Caco-2 (cell line): ENCODE results near the gene MED25. TPM values are rescaled to one million over a fixed set of nuclear protein-coding genes. Genes with fewer than 3 reads are reported as not detected.

Source experiments
- Bru-seq: library from RNA; stranded (reverse); fragments of 400-500 nt; gene quantifications from one replicate; lab custom pipeline; 2021; lab: Mats Ljungman, UMichigan
- BruChase-seq, 2 experiments: library from RNA; stranded (reverse); fragments of 400-500 nt; gene quantifications; one replicate each; lab custom pipeline; 2021; lab: Mats Ljungman, UMichigan
- BruUV-seq: library from RNA; stranded (reverse); fragments of 400-500 nt; replicated peaks from 2 replicates; lab custom pipeline; 2021; lab: Mats Ljungman, UMichigan
- CTCF ChIA-PET: fragments of 300-600 bp; sonication (Branson Sonifier 250); formaldehyde crosslinking; loops from one replicate; lab custom pipeline; 2022; ENCODE audit warnings: antibody characterized with exemption; lab: Charles Lee
- POLR2A ChIA-PET: fragments of 300-600 bp; sonication (Branson Sonifier 250); formaldehyde crosslinking; loops from one replicate; lab custom pipeline; 2022; ENCODE audit warnings: antibody characterized with exemption; lab: Charles Lee
- DNase-seq, 2 experiments: peaks; one replicate each; pipeline versions ENCODE4 v3.0.0 to v3.0.0-alpha.2; 2020 to 2022
- H3K27me3 ChIP-seq: replicated peaks from 2 replicates; pipeline ENCODE4 v1.6.0; 2011; ENCODE audit warnings: low read length; ENCODE audit not compliant: control insufficient read depth, insufficient read depth
- H3K36me3 ChIP-seq: 2 replicates; pipeline ENCODE4 v1.5.1; 2011; ENCODE audit warnings: low read length; ENCODE audit not compliant: control insufficient read depth, insufficient read depth
- H3K4me1 ChIP-seq: fragments of 250-450 bp; sonication (Bioruptor Pico); 2 replicates; pipeline ENCODE4 v1.5.1; 2020; ENCODE audit warnings: mild to moderate bottlenecking
- H3K4me3 ChIP-seq: 2 replicates; pipeline ENCODE4 v1.5.1; 2011; ENCODE audit warnings: low read depth, mild to moderate bottlenecking, control low read depth, low read length
- H3K9me3 ChIP-seq: fragments of 250-450 bp; sonication (Bioruptor Pico); 2 replicates; pipeline ENCODE4 v1.5.1; 2020; ENCODE audit warnings: mild to moderate bottlenecking, moderate library complexity
- H3K27ac Mint-ChIP-seq: one replicate; pipeline ENCODE4 v1.8.0; 2022; ENCODE audit warnings: mixed read lengths; ENCODE audit not compliant: unreplicated experiment
- H3K27me3 Mint-ChIP-seq: one replicate; pipeline ENCODE4 v1.8.0; 2022; ENCODE audit warnings: mixed read lengths; ENCODE audit not compliant: insufficient read depth, unreplicated experiment
- H3K36me3 Mint-ChIP-seq: one replicate; pipeline ENCODE4 v1.8.0; 2022; ENCODE audit warnings: mild to moderate bottlenecking, mixed read lengths; ENCODE audit not compliant: insufficient read depth, unreplicated experiment
- H3K4me1 Mint-ChIP-seq: one replicate; pipeline ENCODE4 v1.8.0; 2022; ENCODE audit warnings: low read depth, mixed read lengths; ENCODE audit not compliant: unreplicated experiment
- H3K4me3 Mint-ChIP-seq: one replicate; pipeline ENCODE4 v1.8.0; 2022; ENCODE audit warnings: mild to moderate bottlenecking, moderate library complexity, mixed read lengths; ENCODE audit not compliant: unreplicated experiment
- H3K9me3 Mint-ChIP-seq: one replicate; pipeline ENCODE4 v1.8.0; 2022; ENCODE audit warnings: mixed read lengths; ENCODE audit not compliant: unreplicated experiment
- intact Hi-C: fragments of 100-400 bp; cut with micrococcal nuclease; formaldehyde crosslinking; loops from one replicate; pipeline ENCODE4 v1.10.0; 2022; ENCODE audit not compliant: unreplicated experiment
- long read RNA-seq: library from polyadenylated mRNA; stranded (forward); transcript quantifications from one replicate; pipeline ENCODE4 v2.0.0, GENCODE V29; 2022
- total RNA-seq: library from RNA; stranded (reverse); gene quantifications from 2 replicates; pipeline ENCODE4 v1.2.3, GENCODE V29; 2022
- TF ChIP-seq, protein P1 (sequence below), 2 experiments: fragments of 200-600 bp in 1 of 2; IDR thresholded peaks; 1 replicate in 1 of 2; 2 replicates in 1 of 2; pipeline versions ENCODE4 v1.5.1 to v1.8.0; 2011 to 2022; ENCODE audit warnings: antibody characterized with exemption in 1 of 2, control low read depth in 1 of 2, inconsistent platforms in 1 of 2, low read depth in 1 of 2, low read length in 1 of 2, mild to moderate bottlenecking in 1 of 2, moderate library complexity in 1 of 2; ENCODE audit not compliant: insufficient read depth in 1 of 2, severe bottlenecking in 1 of 2, unreplicated experiment in 1 of 2

MED25 gene
- total RNA-seq (102 and 104 TPM in 2 replicates), Bru-seq, nascent RNA (percentile 66 among the genes with signal in this experiment), BruChase-seq, experiment 1, labeled RNA remaining after a 2-hour chase (percentile 74 among the genes with signal in this experiment), BruChase-seq, experiment 2, labeled RNA remaining after a 6-hour chase (percentile 75 among the genes with signal in this experiment)
- long read RNA-seq, transcript MED25-201 (18 exons, 2,332 nt): major isoform, 26 of 113 reads
- long read RNA-seq, partial matches to known transcripts: 66 of 113 reads
- long read RNA-seq, other reads (novel, unspliced or antisense): 20 of 113 reads

DNA sequence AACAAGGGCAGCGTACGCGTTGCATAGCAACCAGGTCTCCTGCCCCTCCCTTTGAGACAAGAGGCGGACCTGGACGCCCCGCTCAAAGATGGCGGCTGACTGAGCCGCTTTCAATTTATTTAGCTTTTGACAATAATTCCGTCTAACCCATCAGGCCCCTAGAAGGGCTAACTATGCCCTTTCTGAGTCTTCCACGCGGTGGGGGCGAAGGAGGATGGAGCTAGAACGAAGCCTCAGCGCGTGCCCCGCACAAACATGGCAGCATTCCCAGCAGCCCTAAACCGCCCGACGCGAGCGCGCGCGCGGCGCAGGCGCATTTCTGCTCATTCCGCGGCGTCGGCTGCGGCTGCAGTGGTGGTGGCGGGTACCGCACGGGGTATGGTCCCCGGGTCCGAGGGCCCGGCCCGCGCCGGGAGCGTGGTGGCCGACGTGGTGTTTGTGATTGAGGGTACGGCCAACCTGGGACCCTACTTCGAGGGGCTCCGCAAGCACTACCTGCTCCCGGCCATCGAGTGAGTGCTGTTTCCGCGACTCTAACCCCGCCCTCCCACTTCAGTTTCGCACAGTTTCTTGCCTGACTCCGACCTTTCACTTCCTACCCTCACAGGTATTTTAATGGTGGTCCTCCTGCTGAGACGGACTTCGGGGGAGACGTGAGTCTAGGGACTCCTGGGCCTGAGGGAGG lies at the start of gene MED25:
MED25 (plus strand) TSS at position 326 of the 685 bp plus-strand sequence; CDS start at position 379, 53 bp downstream.
- H3K36me3 ChIP-seq: peaks cover 4% of the 10 kb centered on the region
- DNase-seq: peak; percentile 87 to 93
- ChIA-PET CTCF (interaction anchor here (0.8 to 1.1 kb wide), 2 partner anchors 72 to 86 kb away, joined by 3 read pairs; no protein-coding TSS in a partner anchor), POLR2A (interaction anchor here (0.6 to 0.9 kb wide), 5 partner anchors 17 to 485 kb away, joined by 3 to 10 read pairs (median 4); partner anchors contain the start of genes AP2A1, PTOV1 and RRAS)
- no peaks in the 10 kb centered on the region for H3K27me3 ChIP-seq
- TF ChIP-seq, protein P1, sequence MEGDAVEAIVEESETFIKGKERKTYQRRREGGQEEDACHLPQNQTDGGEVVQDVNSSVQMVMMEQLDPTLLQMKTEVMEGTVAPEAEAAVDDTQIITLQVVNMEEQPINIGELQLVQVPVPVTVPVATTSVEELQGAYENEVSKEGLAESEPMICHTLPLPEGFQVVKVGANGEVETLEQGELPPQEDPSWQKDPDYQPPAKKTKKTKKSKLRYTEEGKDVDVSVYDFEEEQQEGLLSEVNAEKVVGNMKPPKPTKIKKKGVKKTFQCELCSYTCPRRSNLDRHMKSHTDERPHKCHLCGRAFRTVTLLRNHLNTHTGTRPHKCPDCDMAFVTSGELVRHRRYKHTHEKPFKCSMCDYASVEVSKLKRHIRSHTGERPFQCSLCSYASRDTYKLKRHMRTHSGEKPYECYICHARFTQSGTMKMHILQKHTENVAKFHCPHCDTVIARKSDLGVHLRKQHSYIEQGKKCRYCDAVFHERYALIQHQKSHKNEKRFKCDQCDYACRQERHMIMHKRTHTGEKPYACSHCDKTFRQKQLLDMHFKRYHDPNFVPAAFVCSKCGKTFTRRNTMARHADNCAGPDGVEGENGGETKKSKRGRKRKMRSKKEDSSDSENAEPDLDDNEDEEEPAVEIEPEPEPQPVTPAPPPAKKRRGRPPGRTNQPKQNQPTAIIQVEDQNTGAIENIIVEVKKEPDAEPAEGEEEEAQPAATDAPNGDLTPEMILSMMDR (IDR thresholded peaks at IDR 0.05; ENCODE audit: insufficient read depth in 1 of 2, low read depth in 1 of 2, low read length in 1 of 2, severe bottlenecking in 1 of 2, unreplicated experiment in 1 of 2): peak; percentile 2 to 48
- no peaks in the 10 kb centered on the region for H3K9me3 ChIP-seq
- no peaks in the 10 kb centered on the region for H3K27me3 Mint-ChIP-seq
- H3K9me3 Mint-ChIP-seq: no peaks in the 10 kb centered on the region
- H3K4me1 ChIP-seq: no peaks in the 10 kb centered on the region; the same call in 1 of the 2 replicates
- peak within 1 kb of the TSS; percentile 96 for H3K27ac Mint-ChIP-seq
- peaks cover 7% of the 10 kb centered on the region for H3K4me1 Mint-ChIP-seq
- peak within 1 kb of the TSS; percentile 85 for H3K4me3 Mint-ChIP-seq
- intact Hi-C loops: loop anchor here (5.0 kb wide), 1 partner anchor 34 kb away; the partner anchor contains the start of gene PTOV1
- H3K4me3 ChIP-seq: peak within 1 kb of the TSS; percentile 100
- peaks cover 39% of the 10 kb centered on the region for H3K36me3 Mint-ChIP-seq
- BruUV-seq: no TSS peak

DNA sequence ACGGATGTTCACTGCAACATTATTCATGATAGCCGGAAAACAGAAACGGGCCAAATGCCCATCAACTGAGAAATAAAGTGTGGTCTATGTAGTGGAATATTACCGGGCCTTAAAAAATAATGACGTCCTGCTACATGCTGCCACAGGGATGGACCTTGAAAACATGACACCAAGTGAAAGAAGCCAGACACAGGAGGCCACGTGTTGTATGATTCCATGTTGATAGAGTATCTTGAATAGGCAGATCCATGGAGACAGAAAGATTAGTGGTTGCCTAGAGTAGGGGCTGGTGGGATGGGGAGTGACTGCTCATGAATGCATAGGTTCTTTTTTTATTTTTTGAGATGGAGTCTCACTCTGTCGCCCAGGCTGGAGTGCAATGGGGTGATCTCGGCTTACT lies 47.6 kb upstream of the MED25 start:
- CTCF ChIA-PET: interaction anchor here (0.7 kb wide), 1 partner anchor 792 kb away, joined by 8 read pairs; no protein-coding TSS in a partner anchor
- DNase-seq: no peak
- Histone ChIP-seq H3K9me3 (no peaks in the 10 kb centered on the region), H3K4me3 (no peak overlapping the region), H3K4me1 (peaks cover 22% of the 10 kb centered on the region), H3K36me3 (no peaks in the 10 kb centered on the region), H3K27me3 (no peaks in the 10 kb centered on the region)
- TF ChIP-seq, protein P1 (IDR thresholded peaks at IDR 0.05; ENCODE audit: insufficient read depth in 1 of 2, low read depth in 1 of 2, low read length in 1 of 2, severe bottlenecking in 1 of 2, unreplicated experiment in 1 of 2): no peak
- POLR2A ChIA-PET: interaction anchor here (0.7 kb wide), 1 partner anchor 35 kb away, joined by 20 read pairs; no protein-coding TSS in a partner anchor
- H3K4me1 Mint-ChIP-seq: peaks cover 29% of the 10 kb centered on the region
- intact Hi-C loops: no loop called here
- no TSS peak for BruUV-seq
- peaks cover 44% of the 10 kb centered on the region for H3K36me3 Mint-ChIP-seq
- no peaks in the 10 kb centered on the region for H3K9me3 Mint-ChIP-seq
- H3K4me3 Mint-ChIP-seq: no peak overlapping the region
- no peaks in the 10 kb centered on the region for H3K27me3 Mint-ChIP-seq
- H3K27ac Mint-ChIP-seq: no peak overlapping the region

DNA sequence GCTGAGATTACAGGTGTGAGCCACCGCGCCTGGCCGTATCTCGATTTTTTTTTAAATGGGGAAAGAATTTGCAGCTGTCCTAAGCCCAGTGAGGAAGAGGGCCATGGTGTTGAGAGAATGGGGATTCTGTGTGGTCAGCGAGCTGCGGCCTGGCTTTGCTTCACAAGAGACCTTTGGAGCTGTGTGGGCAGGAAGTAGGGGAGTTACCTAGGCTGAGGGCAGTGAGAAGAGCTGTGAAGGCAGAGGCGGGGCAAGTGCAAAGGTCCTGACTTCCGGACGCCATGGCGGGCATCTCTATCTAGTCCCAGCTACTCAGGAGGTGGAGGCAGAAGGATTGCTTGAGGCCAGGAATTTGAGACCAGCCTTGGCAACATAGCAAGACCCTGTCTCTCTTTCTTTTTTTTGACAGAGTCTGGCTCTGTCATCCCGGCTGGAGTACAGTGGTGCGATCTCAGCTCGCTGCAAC lies 46.4 kb upstream of the MED25 start:
- no peak overlapping the region for H3K4me3 Mint-ChIP-seq
- H3K4me3 ChIP-seq: no peak overlapping the region
- H3K9me3 Mint-ChIP-seq: no peaks in the 10 kb centered on the region
- no TSS peak for BruUV-seq
- H3K9me3 ChIP-seq: no peaks in the 10 kb centered on the region
- ChIA-PET CTCF (interaction anchor here (0.7 kb wide), 1 partner anchor 713 kb away, joined by 5 read pairs; no protein-coding TSS in a partner anchor), POLR2A (interaction anchor here (0.6 to 0.7 kb wide), 2 partner anchors 79 to 319 kb away, joined by 7 to 9 read pairs; no protein-coding TSS in a partner anchor)
- DNase-seq: peak in 1 of 2 experiments; percentile 55
- H3K27ac Mint-ChIP-seq: no peak overlapping the region
- H3K4me1 Mint-ChIP-seq: peaks cover 29% of the 10 kb centered on the region
- peaks cover 22% of the 10 kb centered on the region for H3K4me1 ChIP-seq
- TF ChIP-seq, protein P1 (IDR thresholded peaks at IDR 0.05; ENCODE audit: insufficient read depth in 1 of 2, low read depth in 1 of 2, low read length in 1 of 2, severe bottlenecking in 1 of 2, unreplicated experiment in 1 of 2): no peak
- H3K36me3 ChIP-seq: no peaks in the 10 kb centered on the region
- H3K36me3 Mint-ChIP-seq: peaks cover 41% of the 10 kb centered on the region
- H3K27me3 ChIP-seq: no peaks in the 10 kb centered on the region
- no peaks in the 10 kb centered on the region for H3K27me3 Mint-ChIP-seq
- intact Hi-C loops: no loop called here
